ENCODE data around the gene HES5. TPM values are rescaled to one million over a fixed set of nuclear protein-coding genes. Genes with fewer than 3 reads are reported as not detected.

The HES5 gene
- total and polyA plus RNA-seq, 2 donors (not counting 1 experiment from before 2014, with no cell fraction given), result not detected

DNA sequence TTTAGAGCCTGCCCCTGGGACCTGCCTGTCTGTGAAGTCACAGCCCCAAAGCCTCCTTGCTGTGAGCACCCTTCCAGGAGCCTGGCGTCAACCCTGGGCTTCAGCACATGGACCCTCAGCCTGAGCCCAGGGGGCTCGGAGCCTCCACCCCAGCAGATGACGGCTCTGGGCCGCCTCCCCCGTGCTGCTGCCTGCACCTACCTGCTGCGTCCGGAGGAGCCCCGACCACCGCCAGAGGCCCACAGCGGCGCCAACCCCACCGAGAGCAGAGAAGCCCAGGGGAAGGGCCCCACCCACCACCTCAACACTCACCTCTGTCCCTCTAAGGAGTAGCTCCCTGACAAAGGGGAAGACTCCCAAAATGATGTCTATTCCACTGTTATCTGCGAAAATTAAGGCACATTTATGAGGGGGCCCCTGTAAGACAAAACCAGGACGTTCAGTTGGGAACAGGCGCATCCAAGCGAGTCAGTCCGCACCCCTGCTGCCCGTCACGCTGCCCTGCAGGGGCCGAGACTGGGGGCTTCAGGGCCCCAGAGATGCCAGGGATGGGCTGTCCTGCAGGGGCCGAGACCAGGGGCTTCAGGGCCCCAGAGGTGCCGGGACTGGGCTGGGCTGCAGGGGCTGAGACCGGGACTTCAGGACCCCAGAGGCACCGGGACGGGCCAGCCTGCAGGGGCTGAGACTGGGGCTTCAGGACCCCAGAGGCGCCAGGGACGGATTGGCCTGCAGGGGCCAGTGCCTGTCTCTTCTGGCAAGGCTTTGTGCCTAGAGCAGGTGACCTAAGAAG, 19.5 kb downstream of the HES5 start:
- Histone ChIP-seq H3K27ac (ENCODE audit: insufficient read depth, low read length) (no peak overlapping the region), H3K9me3 (ENCODE audit: control insufficient read depth, insufficient read depth, low read depth, low read length) (no peaks in the 10 kb centered on the region), H3K79me2 (ENCODE audit: control insufficient read depth, insufficient read depth, low read length) (no peaks in the 10 kb centered on the region), H3K27me3 (ENCODE audit: control insufficient read depth, insufficient read depth, low read length) (no peaks in the 10 kb centered on the region), H2AFZ (ENCODE audit: low read length) (no peak overlapping the region), H3K4me1 (ENCODE audit: control insufficient read depth, extremely low read depth, insufficient read depth, low read length) (peaks cover 6% of the 10 kb centered on the region), H3K9ac (ENCODE audit: insufficient read depth, low read length) (no peak overlapping the region), H4K20me1 (ENCODE audit: control insufficient read depth, extremely low read depth, insufficient read depth, low read length) (no peaks in the 10 kb centered on the region), H3K4me3 (replicated peaks in 1 of 4; ENCODE audit: control extremely low read depth in 1 of 4, insufficient read depth in 1 of 4, low read depth in 3 of 4, low read length in 4 of 4) (no peak overlapping the region), H3K36me3 (ENCODE audit: control insufficient read depth, insufficient read depth, low read length) (peaks cover 14% of the 10 kb centered on the region), H3K4me2 (ENCODE audit: extremely low read depth, insufficient read depth, low read length) (no peak overlapping the region)
- no peak for TF ChIP-seq EZH2 (IDR thresholded peaks at IDR 0.05; ENCODE audit: low read length, missing control alignments)
- TF ChIP-seq, protein P1, sequence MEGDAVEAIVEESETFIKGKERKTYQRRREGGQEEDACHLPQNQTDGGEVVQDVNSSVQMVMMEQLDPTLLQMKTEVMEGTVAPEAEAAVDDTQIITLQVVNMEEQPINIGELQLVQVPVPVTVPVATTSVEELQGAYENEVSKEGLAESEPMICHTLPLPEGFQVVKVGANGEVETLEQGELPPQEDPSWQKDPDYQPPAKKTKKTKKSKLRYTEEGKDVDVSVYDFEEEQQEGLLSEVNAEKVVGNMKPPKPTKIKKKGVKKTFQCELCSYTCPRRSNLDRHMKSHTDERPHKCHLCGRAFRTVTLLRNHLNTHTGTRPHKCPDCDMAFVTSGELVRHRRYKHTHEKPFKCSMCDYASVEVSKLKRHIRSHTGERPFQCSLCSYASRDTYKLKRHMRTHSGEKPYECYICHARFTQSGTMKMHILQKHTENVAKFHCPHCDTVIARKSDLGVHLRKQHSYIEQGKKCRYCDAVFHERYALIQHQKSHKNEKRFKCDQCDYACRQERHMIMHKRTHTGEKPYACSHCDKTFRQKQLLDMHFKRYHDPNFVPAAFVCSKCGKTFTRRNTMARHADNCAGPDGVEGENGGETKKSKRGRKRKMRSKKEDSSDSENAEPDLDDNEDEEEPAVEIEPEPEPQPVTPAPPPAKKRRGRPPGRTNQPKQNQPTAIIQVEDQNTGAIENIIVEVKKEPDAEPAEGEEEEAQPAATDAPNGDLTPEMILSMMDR (conservative IDR thresholded peaks at IDR 0.05 in 1 of 2, IDR thresholded peaks at IDR 0.05 in 1 of 2; ENCODE audit: low read depth in 1 of 2, low read length in 2 of 2), result no peak
- no peak for DNase-seq (ENCODE audit: low read depth in 2 of 2)

DNA sequence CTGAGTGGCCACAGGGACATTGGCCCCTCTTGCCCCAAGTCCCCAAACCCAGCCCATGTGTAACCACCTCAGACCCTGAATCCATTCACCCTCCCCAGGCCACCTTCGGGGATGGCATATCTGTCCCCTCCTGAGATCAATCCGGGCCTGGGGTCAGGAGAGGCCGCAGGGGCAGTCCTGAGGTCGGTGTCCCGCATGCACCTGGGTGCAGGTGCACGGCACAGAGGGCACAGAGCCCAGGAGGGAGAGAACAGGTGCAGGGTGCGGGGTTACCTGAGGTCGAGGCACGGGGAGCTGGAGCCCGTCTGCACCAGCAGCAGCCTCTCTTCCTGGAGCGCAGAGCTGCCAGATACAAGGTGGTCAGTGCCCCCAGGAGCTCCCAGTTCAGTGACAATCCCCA, 20.5 kb downstream of the HES5 start:
- H3K4me2 ChIP-seq (ENCODE audit: extremely low read depth, insufficient read depth, low read length), result no peak overlapping the region
- H3K27ac ChIP-seq (ENCODE audit: insufficient read depth, low read length), result no peak overlapping the region
- H3K9ac ChIP-seq (ENCODE audit: insufficient read depth, low read length), result no peak overlapping the region
- H4K20me1 ChIP-seq (ENCODE audit: control insufficient read depth, extremely low read depth, insufficient read depth, low read length), result no peaks in the 10 kb centered on the region
- no peak for DNase-seq (ENCODE audit: low read depth in 2 of 2)
- TF ChIP-seq, protein P1 (conservative IDR thresholded peaks at IDR 0.05 in 1 of 2, IDR thresholded peaks at IDR 0.05 in 1 of 2; ENCODE audit: low read depth in 1 of 2, low read length in 2 of 2), result no peak
- H3K27me3 ChIP-seq (ENCODE audit: control insufficient read depth, insufficient read depth, low read length), result peaks cover 3% of the 10 kb centered on the region
- H2AFZ ChIP-seq (ENCODE audit: low read length), result no peak overlapping the region
- no peaks in the 10 kb centered on the region for H3K9me3 ChIP-seq (ENCODE audit: control insufficient read depth, insufficient read depth, low read depth, low read length)
- peaks cover 14% of the 10 kb centered on the region for H3K36me3 ChIP-seq (ENCODE audit: control insufficient read depth, insufficient read depth, low read length)
- peaks cover 6% of the 10 kb centered on the region for H3K4me1 ChIP-seq (ENCODE audit: control insufficient read depth, extremely low read depth, insufficient read depth, low read length)
- no peak overlapping the region for H3K4me3 ChIP-seq (replicated peaks in 1 of 4; ENCODE audit: control extremely low read depth in 1 of 4, insufficient read depth in 1 of 4, low read depth in 3 of 4, low read length in 4 of 4)
- H3K79me2 ChIP-seq (ENCODE audit: control insufficient read depth, insufficient read depth, low read length), result no peaks in the 10 kb centered on the region

DNA sequence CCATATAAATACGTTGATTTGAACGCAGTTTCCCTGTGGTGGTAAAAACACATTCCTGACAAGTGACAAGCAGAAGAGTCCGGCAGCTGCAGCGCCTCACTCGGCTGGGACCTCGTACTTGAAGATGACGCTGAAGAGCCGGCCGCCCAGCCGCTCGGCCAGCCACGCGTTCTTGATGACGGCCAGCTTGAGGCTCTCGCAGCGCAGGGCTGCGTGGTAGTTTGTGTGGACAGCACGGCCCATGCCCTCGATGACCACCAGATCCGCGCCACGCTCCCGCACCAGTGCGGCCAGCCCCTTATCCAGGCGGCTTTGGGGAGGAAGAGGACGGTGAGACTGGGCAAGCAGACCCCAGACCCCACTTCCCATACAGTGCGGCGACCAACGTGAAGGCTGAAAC, 21.3 kb downstream of the HES5 start:
- Histone ChIP-seq H3K36me3 (ENCODE audit: control insufficient read depth, insufficient read depth, low read length) (peaks cover 10% of the 10 kb centered on the region), H3K9me3 (ENCODE audit: control insufficient read depth, insufficient read depth, low read depth, low read length) (no peaks in the 10 kb centered on the region)
- peak in 1 of 2 donors; percentile 47 for DNase-seq (ENCODE audit: low read depth in 2 of 2)

More for the DNA sequence above, 21.3 kb downstream of the HES5 start:
- Histone ChIP-seq H3K4me3 (replicated peaks in 1 of 4; ENCODE audit: control extremely low read depth in 1 of 4, insufficient read depth in 1 of 4, low read depth in 3 of 4, low read length in 4 of 4) (no peak overlapping the region), H3K79me2 (ENCODE audit: control insufficient read depth, insufficient read depth, low read length) (no peaks in the 10 kb centered on the region), H3K27me3 (ENCODE audit: control insufficient read depth, insufficient read depth, low read length) (peaks cover 12% of the 10 kb centered on the region), H4K20me1 (ENCODE audit: control insufficient read depth, extremely low read depth, insufficient read depth, low read length) (no peaks in the 10 kb centered on the region), H3K9ac (ENCODE audit: insufficient read depth, low read length) (no peak overlapping the region), H2AFZ (ENCODE audit: low read length) (no peak overlapping the region), H3K4me2 (ENCODE audit: extremely low read depth, insufficient read depth, low read length) (no peak overlapping the region), H3K4me1 (ENCODE audit: control insufficient read depth, extremely low read depth, insufficient read depth, low read length) (peaks cover 6% of the 10 kb centered on the region), H3K27ac (ENCODE audit: insufficient read depth, low read length) (no peak overlapping the region)
- TF ChIP-seq, protein P1 (conservative IDR thresholded peaks at IDR 0.05 in 1 of 2, IDR thresholded peaks at IDR 0.05 in 1 of 2; ENCODE audit: low read depth in 1 of 2, low read length in 2 of 2), result no peak
- TF ChIP-seq EZH2 (IDR thresholded peaks at IDR 0.05; ENCODE audit: low read length, missing control alignments), result no peak

All from fibroblast of lung (primary cell).